GM21360 (cell line): ENCODE measurements around the gene APOH.

Experiments used
- ATAC-seq: cut with Tn5 transposase; IDR thresholded peaks from one replicate; pipeline ENCODE4 v1.9.1; 2021; ENCODE audit warnings: mild to moderate bottlenecking, moderate library complexity; ENCODE audit not compliant: unreplicated experiment

The APOH gene

DNA sequence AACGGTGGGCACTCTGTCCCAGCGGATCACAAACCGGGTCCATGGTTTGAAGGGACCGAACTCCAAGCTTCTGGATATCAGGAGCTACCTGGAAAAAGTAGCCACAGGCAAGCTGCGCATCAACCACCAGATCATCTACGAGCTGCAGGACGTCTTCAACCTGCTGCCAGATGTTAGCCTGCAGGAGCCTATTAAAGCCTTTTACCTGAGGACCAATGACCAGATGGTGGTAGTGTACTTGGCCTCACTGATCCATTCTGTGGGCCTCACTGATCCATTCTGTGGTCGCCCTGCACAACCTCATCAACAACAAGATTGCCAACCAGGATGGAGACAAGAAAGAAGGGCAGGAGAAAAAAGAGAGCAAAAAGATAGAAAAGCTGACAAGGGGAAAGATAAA lies 31.0 kb downstream of the APOH start:
- no peak for ATAC-seq

- no peak for ATAC-seq
These were observed 36.9 kb downstream of the APOH start for GRCh38 chr17:66192378-66192687.

GRCh38 chr17:66191593-66192377 lies 37.4 kb downstream of the APOH start, which contains the start of gene CEP112:
Gene CEP112 (minus strand): TSS chr17:66192133.
- peak; percentile 56 for ATAC-seq

- no peak for ATAC-seq
These were observed 38.2 kb downstream of the APOH start for GRCh38 chr17:66190738-66191592.

- no peak for ATAC-seq
These were observed 41.5 kb downstream of the APOH start for GRCh38 chr17:66187718-66188117.

DNA sequence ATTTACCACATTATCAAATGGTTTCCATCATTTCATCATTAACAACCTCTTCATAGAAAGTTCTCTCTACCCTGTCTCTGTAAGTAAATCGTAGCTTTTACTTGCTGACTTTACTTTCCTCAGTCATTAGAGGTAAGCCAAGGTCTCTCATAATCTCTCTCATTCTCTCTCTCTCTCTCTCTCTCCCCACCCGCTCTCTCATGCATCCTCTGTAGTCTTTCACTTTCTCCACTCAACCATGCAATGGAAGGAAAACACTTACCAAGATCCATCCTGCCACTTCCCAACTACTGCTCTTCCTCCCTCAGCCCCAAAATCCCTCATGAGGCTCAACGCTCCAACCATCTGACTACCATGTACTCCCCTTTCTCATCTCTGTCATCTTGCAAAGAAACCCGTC lies 43.4 kb downstream of the APOH start:
- no peak for ATAC-seq

- ATAC-seq = no peak
These were observed 44.8 kb downstream of the APOH start for GRCh38 chr17:66184392-66184791.

DNA sequence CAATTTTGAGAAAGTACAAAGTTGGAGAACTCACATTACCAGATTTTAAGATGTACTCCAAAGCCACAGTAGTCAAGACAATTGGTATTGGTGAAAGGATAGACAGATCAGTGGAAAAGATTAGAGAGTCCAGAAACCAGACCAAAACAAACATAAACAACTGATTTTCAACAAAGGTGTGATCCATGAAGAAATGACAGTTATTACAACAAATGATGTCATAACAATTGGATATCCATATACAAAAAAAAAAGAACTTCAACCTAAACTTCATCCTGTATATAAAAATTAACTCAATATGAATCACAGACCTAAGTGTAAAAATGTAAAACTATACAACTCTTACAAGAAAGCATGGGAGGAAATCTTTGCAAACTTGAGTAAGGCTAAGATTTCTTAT lies 45.7 kb downstream of the APOH start:
- ATAC-seq = no peak

- ATAC-seq = no peak
These were observed 50.6 kb downstream of the APOH start for GRCh38 chr17:66178642-66179041.

DNA sequence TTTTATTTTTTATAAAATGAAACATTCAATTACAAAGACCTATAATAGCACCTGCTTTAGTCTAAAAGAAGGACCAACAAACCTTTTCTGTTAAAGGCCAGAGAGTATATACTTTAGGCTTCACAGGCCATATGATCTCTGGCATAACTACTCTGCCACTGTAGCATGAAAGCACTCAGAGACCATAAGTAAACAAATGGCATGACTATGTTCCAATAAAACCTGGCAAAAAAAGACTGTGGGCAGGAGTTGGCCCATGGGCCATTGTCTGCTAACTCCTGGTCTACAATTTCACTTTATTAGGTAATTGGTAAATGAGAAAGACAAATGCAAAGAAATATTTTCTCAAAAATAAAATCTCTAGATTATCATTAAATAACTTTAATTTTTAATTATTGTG lies 52.2 kb downstream of the APOH start:
- ATAC-seq = no peak

GRCh38 chr17:66175892-66176291 lies 53.3 kb downstream of the APOH start:
- ATAC-seq = no peak

DNA sequence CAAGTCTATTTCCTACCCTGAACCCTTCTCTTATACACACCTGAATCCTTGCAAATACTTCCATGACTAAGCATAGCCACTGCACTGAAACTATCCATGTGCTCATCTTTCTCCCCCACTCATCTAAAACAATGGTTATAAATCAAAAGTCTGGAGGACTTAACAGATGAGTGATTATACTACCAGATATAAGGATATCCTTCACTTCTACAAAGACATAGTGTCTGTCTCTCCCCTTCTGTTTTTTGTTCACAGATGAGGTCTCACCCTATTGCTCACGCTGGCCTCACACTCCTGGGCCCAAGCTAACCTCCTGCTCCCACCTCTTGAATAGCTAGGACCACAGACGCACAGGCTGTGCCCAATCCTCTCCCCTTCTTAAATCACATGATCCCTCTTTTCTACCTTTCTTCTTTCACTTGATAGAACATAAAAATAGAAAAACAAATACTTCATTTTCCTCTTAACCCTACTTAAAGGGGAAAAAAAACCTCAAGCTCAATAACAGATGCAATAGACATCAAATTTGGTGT lies 56.5 kb downstream of the APOH start:
- no peak for ATAC-seq

- ATAC-seq = no peak
These were observed 57.1 kb downstream of the APOH start for GRCh38 chr17:66172144-66172543.

- no peak for ATAC-seq
These were observed 57.5 kb downstream of the APOH start for GRCh38 chr17:66171692-66172091.

DNA sequence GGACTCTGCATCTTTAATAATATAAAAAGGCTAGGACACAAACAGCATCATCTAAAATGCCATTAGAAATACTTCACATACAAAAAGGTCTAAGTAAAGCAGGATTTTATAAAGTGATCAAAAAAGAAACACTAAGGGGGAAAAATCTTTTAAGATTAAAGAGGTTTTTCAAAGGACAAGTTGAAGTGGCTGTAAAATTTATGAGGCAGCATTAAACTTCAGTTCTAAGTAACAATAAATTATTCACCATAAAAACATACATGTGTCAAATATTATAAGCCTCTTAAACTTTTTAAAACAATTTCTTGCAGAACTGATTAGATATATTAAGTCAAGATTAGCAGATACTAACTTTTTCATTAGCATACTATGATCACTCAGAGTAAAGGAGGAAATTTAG lies 58.0 kb downstream of the APOH start:
- no peak for ATAC-seq

DNA sequence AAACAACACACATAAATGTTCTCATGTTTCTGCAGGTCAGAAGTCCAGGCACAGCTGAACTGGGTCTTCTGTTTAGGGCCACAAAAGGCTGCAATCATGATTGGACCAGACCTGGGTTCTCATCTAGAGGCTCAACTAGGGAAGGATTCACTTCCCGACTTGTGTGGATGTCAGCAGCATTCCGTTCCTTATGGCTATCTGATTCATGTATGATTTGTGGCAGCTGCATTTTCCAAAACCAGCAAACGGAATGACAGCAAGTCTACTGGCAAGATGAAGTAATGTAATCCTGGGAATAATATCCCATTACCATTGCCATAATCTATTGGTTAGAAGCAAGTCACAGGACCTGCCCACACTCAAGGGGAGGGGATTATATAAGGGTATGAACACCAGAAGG lies 59.4 kb downstream of the APOH start:
- ATAC-seq = no peak

DNA sequence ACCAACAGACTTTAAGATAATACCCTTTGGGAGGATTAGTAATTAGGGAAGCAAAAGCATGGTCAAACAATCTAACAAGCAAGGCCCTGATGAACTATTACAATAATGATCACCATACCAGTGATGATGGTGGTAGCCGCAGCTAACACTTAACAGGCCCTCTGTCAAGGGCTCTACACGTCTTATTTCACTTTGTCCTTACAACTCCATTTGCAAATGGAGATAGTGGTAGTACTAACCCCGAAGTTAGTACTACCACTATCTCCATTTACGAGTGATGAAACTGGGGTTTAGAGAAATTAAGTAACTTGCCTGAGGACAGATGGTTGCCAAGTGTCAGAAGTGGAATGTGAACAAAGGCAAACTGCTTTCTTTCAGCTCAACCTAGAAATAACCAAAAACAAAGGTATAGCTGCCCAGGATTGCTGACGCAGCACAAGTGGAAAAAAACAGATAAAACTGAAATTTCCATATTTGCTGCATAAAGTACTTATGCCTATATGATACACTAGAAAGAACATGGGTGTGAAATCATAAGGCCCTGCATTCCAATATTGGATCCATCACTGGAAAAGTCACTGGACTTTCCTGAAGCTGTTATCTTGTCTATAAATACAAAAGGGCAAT lies 61.9 kb downstream of the APOH start:
- no peak for ATAC-seq

DNA sequence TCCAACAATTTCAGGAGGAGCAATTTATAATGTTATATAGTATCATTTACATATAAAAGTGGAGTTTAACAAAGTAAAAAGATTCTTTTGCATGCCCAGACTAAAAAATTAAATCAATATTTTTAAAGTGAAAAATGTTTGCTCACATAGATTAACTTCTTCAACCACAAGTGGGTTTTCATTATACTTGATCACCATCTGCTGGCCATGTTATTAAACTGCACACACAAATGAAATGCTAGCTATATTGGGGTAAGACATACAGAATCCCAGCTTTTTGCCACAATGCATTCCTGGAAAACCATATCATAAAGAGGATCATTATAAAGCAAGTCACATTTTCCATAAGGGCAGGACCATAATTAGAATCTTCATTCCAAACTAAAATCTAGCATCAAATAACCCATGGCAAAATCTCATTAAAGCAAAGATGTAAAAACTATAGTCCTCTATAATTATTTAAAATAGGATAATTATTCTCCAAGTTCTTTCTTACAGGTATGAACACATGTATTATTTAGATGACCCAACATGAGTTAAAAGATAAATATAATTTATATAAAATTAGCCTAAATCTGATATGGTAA lies 63.6 kb downstream of the APOH start:
- ATAC-seq = no peak
